Mesenteric fat pad (tissue), 1 donor: ENCODE measurements around the gene GIGYF1. TPM values are rescaled to one million over a fixed set of nuclear protein-coding genes. Genes with fewer than 3 reads are reported as not detected.

ENCODE experiments used
- DNase-seq: peaks from one replicate; pipeline ENCODE4 v3.0.0-alpha.2; 2020; ENCODE audit warnings: low spot score
- total RNA-seq: library from RNA; stranded (reverse); fragmentation: NEBNext Ultra II Directional; extraction: Animal tissue kit (Norgen Biotek cat#: 25700); gene quantifications from one replicate; pipeline ENCODE4 v1.2.1, GENCODE V29; 2021
- donor health status: DM: yes; HTN: yes; CAD: no.

Gene GIGYF1
- total RNA-seq, 1 donor from 2014 or later = 31.9 TPM

DNA sequence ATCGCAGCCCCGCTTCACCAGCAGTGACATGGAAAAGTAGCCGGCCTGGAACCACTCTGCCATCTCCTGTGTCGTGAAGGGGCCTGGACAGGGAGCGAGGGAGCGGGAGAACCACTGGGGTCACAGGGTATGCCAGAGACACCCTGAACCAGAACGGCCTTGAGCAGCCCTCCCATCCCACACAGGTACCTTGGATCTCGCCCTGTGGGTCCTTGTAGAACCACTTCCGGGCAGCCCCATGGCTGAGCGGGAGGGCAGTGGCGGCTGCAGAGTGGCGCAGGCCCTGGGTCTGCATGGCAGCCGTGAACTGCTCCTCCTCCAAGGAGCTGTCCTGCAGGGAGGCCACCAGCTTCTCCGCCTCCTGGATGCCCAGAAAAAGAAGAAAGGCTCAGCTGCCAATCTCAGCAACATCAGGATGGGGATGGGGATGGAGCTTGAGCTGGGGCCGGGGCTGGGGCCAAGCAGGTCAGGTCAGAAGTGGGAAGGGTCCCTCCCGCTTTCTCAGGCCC, 9.5 kb downstream of the GIGYF1 start:
- DNase-seq = no peak

- no peak for DNase-seq
These were observed 10.2 kb downstream of the GIGYF1 start for GRCh38 chr7:100683659-100684533.

DNA sequence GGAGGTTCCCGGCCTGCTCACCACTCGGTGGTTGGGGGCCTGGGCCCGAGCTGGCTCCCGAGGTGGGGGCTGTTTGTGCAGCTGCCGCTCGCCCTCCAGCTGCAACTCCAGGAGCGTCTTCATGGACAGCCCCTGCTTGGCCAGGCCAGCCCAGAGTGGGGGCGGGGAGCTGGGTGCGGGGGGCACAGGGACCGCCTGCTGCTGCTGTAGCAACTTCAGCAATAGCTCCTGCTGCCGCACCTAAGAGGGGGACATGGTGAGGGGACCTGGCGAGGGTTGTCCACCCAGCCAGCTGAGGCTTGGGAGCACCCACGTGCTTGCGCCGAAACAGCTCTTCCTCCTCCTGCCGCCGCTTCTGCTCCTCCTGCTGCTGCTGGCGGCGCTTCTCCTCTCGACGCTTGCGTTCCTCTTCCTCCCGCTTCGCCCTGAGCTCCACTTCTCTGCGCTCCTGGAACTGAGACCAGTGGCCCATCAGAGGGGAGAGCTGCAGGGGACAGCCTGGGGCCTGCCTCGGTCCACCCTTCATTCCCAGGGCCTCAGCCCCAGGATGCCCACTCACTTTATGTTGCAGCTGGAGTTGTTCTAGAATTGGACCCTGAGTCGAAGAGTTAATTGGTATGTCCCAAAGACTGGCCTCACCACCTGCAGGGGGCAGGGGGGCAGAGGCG, 10.9 kb downstream of the GIGYF1 start:
- DNase-seq = no peak

GRCh38 chr7:100682228-100682741, 11.8 kb downstream of the GIGYF1 start:
- DNase-seq = no peak

DNA sequence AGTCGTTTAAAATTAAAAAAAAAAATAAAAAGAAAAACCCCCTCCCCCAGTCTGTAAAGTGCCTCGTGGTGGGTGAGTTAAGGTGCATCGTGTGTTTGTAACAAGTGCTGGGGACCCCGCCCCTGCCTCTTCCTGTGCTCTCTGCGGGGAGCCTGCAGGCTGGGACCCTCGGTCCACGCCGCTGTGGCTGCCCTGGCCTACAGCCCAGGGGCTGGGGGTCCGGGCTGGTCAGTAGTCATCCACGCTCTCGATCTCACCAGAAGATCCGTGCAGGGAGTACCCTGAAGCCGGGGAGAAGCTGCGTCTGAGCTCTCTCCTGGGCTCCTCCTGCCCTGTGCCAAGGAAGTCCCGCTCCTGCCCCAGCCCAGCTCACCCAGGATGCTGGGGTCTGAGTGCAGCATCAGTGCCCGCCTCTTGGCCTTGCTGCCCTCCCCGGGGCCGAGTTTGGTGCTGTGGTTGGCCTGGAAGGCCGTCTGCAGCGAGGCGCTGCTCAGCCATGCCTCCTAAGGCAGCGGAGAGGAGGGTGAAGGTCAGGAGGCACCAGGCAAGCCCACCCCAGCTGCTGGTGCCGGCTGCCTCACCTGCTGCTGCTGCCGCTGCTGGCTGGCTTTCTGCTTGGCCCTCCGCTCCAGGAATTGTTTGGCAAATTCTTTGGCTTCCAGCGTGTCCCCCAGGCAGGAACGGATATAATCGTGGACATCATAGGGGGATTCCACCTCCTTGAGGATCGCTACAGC, 12.4 kb downstream of the GIGYF1 start:
- DNase-seq = no peak

DNA sequence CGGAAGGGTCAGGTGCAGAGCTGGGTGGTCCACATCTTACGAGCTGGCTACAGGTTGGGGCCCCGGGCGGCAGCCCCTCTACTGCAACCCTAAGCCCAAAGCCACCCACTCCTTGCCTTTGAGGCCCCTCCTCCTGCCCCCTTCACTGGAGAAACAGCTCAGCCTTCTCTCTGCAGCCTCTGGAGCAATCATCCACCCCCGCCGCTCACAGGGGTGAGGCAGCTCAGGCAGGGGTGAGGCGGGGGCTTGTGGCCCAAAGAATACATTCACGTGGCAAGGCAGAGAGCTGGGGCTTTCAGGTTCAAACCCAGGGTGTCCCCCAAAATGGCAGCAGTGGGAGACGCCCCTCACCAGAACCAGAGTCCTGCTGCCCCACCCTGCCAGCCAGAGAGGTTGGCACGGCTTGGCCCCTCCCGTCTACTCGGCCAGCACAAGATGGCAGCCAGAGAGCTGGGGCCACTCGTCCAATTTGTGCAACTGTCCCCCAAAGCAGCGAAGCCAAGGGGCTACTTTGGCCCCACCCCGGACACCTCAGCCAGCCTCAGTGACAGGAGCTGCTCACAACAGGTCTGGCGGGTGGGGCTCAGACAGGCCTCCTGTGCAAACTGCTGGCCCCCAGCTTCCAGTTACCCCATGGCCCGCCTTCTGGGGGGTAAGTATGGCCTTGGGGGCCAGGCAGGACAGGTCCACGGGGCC, 13.3 kb downstream of the GIGYF1 start:
- no peak for DNase-seq

DNA sequence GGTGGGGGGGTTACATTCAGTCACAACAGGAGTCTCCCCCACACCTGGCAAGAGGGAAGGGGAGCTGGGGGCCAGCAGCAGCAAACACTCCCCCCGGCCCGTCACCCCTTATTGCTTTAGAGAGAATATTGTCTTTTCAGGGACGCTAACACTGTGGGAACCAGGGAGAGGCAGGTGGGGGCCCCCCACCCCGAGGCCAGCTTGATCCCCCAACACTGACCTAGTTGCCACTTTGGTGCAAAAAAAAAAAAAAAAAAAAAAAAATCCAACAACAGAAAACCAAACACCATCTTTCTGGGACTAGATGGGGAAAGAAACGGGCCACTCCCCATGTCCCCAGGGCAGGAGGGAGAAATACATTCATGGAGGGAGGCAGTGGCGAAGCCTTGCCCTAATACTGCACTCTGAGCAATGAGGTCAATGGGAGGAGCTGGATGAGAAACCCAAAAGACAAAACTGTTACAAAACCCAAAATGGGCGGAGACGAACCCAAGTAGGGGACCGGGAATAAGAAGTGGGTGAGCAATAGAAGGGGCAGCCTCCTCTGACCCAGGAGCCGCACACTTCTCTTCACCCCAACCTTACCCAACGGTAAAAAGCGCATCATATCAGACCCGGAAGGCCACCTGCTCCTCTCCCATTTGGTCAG, 14.0 kb downstream of the GIGYF1 start:
- no peak for DNase-seq

GRCh38 chr7:100679129-100679926, 14.7 kb downstream of the GIGYF1 start:
- no peak for DNase-seq

- no peak for DNase-seq
These were observed 15.6 kb downstream of the GIGYF1 start for GRCh38 chr7:100678291-100678984.

GRCh38 chr7:100677308-100678267, 16.5 kb downstream of the GIGYF1 start:
- DNase-seq = no peak

- no peak for DNase-seq
These were observed 17.3 kb downstream of the GIGYF1 start for GRCh38 chr7:100676501-100677306.

DNA sequence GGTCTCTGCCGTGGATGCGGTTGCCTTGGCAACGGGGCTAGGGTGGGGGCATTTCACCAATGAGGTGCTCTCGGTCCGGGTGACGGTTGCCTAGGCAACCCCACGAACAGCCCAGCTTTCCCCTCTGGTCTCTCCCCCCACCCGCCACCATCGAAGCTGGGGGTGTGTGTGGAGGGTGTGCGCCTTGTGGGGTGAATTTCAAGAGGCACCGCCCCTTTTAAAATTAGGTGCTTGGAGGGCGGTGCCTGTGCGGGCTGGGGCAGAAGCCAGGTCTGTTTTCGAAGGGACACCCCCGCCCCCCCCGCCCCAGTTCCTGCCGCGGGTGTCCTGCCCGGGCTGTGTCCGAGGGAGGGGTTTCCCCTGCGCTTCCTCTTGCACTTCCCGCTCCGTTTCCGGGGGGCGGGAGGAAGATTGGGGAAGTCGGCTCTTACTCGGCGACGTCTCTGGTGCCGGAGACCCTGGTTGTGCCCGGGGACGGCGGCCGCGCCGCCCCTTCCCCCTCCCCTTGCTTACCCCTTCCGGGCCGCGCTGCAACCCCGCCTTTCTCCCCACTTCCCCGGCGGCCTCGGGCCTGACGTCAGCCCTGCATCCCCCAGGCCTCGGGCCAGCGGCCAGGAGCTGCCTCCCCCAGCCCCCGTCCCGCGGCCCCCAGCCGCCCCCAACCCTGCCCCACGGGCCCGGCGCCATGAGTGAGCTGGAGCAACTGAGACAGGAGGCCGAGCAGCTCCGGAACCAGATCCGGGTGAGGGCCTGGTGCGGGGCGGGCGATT, 18.3 kb downstream of the GIGYF1 start:
- no peak for DNase-seq

DNA sequence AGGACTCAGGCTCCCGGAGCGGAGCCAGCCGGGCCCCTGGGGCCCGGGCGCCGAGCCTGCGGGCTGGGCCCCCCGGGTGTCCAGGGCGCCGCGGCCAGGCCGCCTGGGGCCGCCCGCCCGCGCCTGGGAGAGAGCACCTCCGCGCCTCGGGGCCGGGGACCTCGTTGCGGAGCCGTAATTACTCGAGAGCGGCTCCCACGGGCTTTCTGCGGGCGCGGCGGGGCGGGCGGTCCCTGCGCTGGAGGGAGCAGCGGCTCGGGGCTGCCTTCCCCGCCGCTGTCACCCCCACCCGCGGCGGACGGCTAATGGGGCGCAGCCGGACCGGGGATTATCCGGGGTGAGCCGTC, 19.0 kb downstream of the GIGYF1 start:
- DNase-seq = no peak

DNA sequence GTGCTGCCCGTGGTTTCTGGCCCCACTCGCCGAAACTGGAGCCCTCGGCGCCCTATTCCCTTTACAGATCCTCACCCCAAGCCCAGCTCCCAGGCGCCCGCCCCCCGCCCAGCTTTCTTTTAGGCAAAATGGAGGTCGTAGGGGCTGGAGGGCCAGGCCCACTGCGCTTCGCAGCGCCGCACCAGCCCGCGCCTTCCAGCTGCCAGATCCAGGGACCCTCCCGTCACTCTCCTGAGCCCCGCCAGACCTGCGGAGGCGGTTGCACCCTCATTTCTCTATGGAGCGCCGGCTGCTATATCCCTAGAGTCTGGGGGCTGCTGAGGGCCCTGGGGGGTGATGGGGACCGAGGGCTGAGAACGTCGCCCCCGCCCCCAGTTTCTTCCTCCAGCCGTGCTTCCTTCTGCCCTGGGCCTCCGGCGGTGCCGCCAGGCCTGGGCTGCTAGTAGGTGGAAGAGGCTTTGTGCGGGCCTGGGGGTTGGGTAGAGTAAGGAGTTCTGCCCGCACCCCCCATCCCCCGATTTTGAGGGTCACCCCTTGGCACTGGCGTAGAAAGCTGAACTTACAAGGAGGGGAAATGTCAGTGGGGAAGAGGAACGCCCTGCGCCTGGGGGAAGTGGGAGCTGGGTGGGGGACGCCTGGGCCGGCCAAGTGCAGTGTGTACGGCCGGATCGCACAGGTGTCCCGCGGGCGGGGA, 19.5 kb downstream of the GIGYF1 start:
- no peak for DNase-seq

DNA sequence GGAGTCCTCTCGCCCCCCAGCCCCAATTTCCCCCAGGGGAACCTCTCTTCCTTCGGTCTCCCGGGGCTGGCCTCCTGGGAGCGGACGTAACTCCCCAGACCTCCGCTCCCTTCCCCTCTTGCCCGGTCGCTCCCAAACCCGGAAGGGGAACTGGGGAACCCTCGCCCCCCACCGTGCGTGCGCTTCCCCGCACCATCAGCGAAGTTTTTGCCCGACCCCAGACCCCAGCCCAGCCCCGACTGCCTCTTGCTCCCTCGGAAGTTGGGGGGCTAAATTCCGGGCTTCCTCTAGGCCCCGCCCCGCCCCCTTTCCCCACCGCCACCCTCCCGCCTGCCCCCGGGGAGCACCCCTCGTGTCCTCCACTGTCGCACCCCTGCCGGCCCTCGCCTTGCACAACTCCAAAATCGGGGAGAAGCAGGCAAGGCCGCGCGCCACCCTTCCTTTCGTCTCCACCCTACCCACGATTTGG, 20.1 kb downstream of the GIGYF1 start:
- DNase-seq = no peak
